GM11168 (cell line): ENCODE data around the gene ADAM12.

Source experiments
- in situ Hi-C: fragments of 300-500 bp; cut with MboI; formaldehyde crosslinking; loops from one replicate; pipeline ENCODE4 v1.12.0; 2022; ENCODE audit warnings: low sequenced_read_pairs; ENCODE audit not compliant: unreplicated experiment

ADAM12 gene

GRCh38 chr10:126133082-126133620, 255.1 kb downstream of the ADAM12 start:
- in situ Hi-C loops, result no loop called here

GRCh38 chr10:126131341-126131740, 256.9 kb downstream of the ADAM12 start:
- in situ Hi-C loops, result no loop called here

- in situ Hi-C loops, result no loop called here
These were observed 258.0 kb downstream of the ADAM12 start for GRCh38 chr10:126130271-126130710.

- in situ Hi-C loops, result no loop called here
These were observed 259.3 kb downstream of the ADAM12 start for GRCh38 chr10:126129026-126129425.

- in situ Hi-C loops, result no loop called here
These were observed 259.7 kb downstream of the ADAM12 start for GRCh38 chr10:126128581-126128980.

GRCh38 chr10:126127481-126128029, 260.7 kb downstream of the ADAM12 start:
- in situ Hi-C loops, result no loop called here

- in situ Hi-C loops, result no loop called here
These were observed 261.4 kb downstream of the ADAM12 start for GRCh38 chr10:126126866-126127265.

- in situ Hi-C loops, result no loop called here
These were observed 262.3 kb downstream of the ADAM12 start for GRCh38 chr10:126126023-126126422.

GRCh38 chr10:126124668-126125349, 263.5 kb downstream of the ADAM12 start:
- in situ Hi-C loops, result no loop called here

GRCh38 chr10:126124046-126124445, 264.2 kb downstream of the ADAM12 start:
- in situ Hi-C loops, result no loop called here

GRCh38 chr10:126123466-126123865, 264.8 kb downstream of the ADAM12 start:
- in situ Hi-C loops, result no loop called here

GRCh38 chr10:126122881-126123280, 265.4 kb downstream of the ADAM12 start:
- in situ Hi-C loops, result no loop called here

- in situ Hi-C loops, result no loop called here
These were observed 268.7 kb downstream of the ADAM12 start for GRCh38 chr10:126119599-126119998.

GRCh38 chr10:126118476-126118875, 269.8 kb downstream of the ADAM12 start:
- in situ Hi-C loops, result no loop called here

- in situ Hi-C loops, result no loop called here
These were observed 271.1 kb downstream of the ADAM12 start for GRCh38 chr10:126117196-126117595.

GRCh38 chr10:126115886-126116285, 272.4 kb downstream of the ADAM12 start:
- in situ Hi-C loops, result no loop called here

- in situ Hi-C loops, result no loop called here
These were observed 273.3 kb downstream of the ADAM12 start for GRCh38 chr10:126114884-126115555.

- in situ Hi-C loops, result no loop called here
These were observed 276.8 kb downstream of the ADAM12 start for GRCh38 chr10:126111516-126111915.

GRCh38 chr10:126110489-126111180, 277.6 kb downstream of the ADAM12 start:
- in situ Hi-C loops, result no loop called here

GRCh38 chr10:126109893-126110292, 278.4 kb downstream of the ADAM12 start:
- in situ Hi-C loops, result no loop called here

- in situ Hi-C loops, result no loop called here
These were observed 279.6 kb downstream of the ADAM12 start for GRCh38 chr10:126108693-126109092.
